NCI-H460 (cell line): ENCODE data around the gene CTXND2. TPM values are rescaled to one million over a fixed set of nuclear protein-coding genes. Genes with fewer than 3 reads are reported as not detected.
"Not testable (repeated sequence)": the region's sequence is repeated elsewhere in the genome, so short reads cannot be mapped to it uniquely, and the experiment has no call there.

Source experiments
- DNase-seq: peaks from one replicate; pipeline ENCODE4 v3.0.0-alpha.2; 2016; ENCODE audit warnings: low read depth; ENCODE audit errors: extremely low read depth
- total RNA-seq: library from RNA; depleted of rRNA; stranded (reverse); fragments of >200 nt; shearing (Covaris generic); gene quantifications from 2 replicates; pipeline ENCODE4 v1.2.3, GENCODE V29; 2014

CTXND2 gene
- total RNA-seq, 1 experiment from 2014 or later = not detected

GRCh38 chr1:150888727-150889126, 1.8 kb downstream of the CTXND2 start:
- no peak for DNase-seq

GRCh38 chr1:150890033-150890416, 3.1 kb downstream of the CTXND2 start:
- DNase-seq = no peak

- no peak for DNase-seq
Measured at GRCh38 chr1:150893336-150893913, 6.5 kb downstream of the CTXND2 start.

GRCh38 chr1:150895618-150896017, 8.7 kb downstream of the CTXND2 start:
- DNase-seq = peak; percentile 59

- DNase-seq = not testable (repeated sequence)
Measured at GRCh38 chr1:150899795-150900194, 12.9 kb downstream of the CTXND2 start.

GRCh38 chr1:150902346-150902745, 15.4 kb downstream of the CTXND2 start:
- no peak for DNase-seq

- no peak for DNase-seq
Measured at GRCh38 chr1:150902751-150903150, 15.8 kb downstream of the CTXND2 start.

GRCh38 chr1:150905301-150905700, 18.4 kb downstream of the CTXND2 start:
- DNase-seq = no peak

GRCh38 chr1:150906329-150906728, 19.4 kb downstream of the CTXND2 start:
- DNase-seq = no peak

- DNase-seq = no peak
Measured at GRCh38 chr1:150906813-150907212, 19.9 kb downstream of the CTXND2 start.

- no peak for DNase-seq
Measured at GRCh38 chr1:150909585-150910180, 22.7 kb downstream of the CTXND2 start.

GRCh38 chr1:150912623-150913022, 25.7 kb downstream of the CTXND2 start:
- no peak for DNase-seq

GRCh38 chr1:150917387-150917786, 30.5 kb downstream of the CTXND2 start:
- no peak for DNase-seq

- DNase-seq = peak; percentile 87
Measured at GRCh38 chr1:150922519-150922975, 35.6 kb downstream of the CTXND2 start.

- no peak for DNase-seq
Measured at GRCh38 chr1:150925080-150925479, 38.1 kb downstream of the CTXND2 start.

- peak; percentile 99 for DNase-seq
Measured at GRCh38 chr1:150926097-150926741, 39.3 kb downstream of the CTXND2 start, which contains the start of gene SETDB1. SETDB1 (plus strand) TSS chr1:150926363; CDS start chr1:150927715, 1,352 bp downstream.

GRCh38 chr1:150927624-150928023, 40.7 kb downstream of the CTXND2 start:
- DNase-seq = no peak

- no peak for DNase-seq
Measured at GRCh38 chr1:150928286-150928685, 41.4 kb downstream of the CTXND2 start.

GRCh38 chr1:150928775-150929174, 41.8 kb downstream of the CTXND2 start:
- not testable (repeated sequence) for DNase-seq

GRCh38 chr1:150931773-150932172, 44.8 kb downstream of the CTXND2 start:
- no peak for DNase-seq

GRCh38 chr1:150944856-150945255, 57.9 kb downstream of the CTXND2 start:
- DNase-seq = no peak

GRCh38 chr1:150954708-150955107, 67.8 kb downstream of the CTXND2 start:
- DNase-seq = no peak
